Right atrium auricular region (tissue), 2 donors: Measurements from ENCODE around the gene FANCL. TPM values are rescaled to one million over a fixed set of nuclear protein-coding genes. Genes with fewer than 3 reads are reported as not detected.
"Not testable (repeated sequence)": the region's sequence is repeated elsewhere in the genome, so short reads cannot be mapped to it uniquely, and the experiment has no call there.

Experiments used
- DNase-seq: peaks from one replicate; pipeline ENCODE4 v3.0.0-alpha.2; 2019; ENCODE audit warnings: low spot score
- H3K27ac ChIP-seq, 2 donors: fragments of 200-600 bp; sonication (generic); 1 replicate in 1 of 2; 2 replicates in 1 of 2; pipeline ENCODE4 v1.5.1; 2016 to 2019
- H3K27me3 ChIP-seq, 2 donors: fragments of 200-600 bp; sonication (generic); one replicate each; pipeline versions ENCODE4 v1.5.1 to v1.6.0; 2017 to 2019
- H3K36me3 ChIP-seq: fragments of 200-600 bp; sonication (generic); one replicate; pipeline ENCODE4 v1.5.1; 2016
- H3K4me1 ChIP-seq, 2 donors: fragments of 200-600 bp; sonication (generic); one replicate each; pipeline versions ENCODE4 v1.5.1 to v1.6.0; 2017 to 2019
- H3K4me3 ChIP-seq, 2 donors: fragments of 200-600 bp; sonication (generic); 1 replicate in 1 of 2; 2 replicates in 1 of 2; pipeline ENCODE4 v1.5.1; 2017 to 2019; ENCODE audit warnings: mild to moderate bottlenecking in 1 of 2, moderate library complexity in 1 of 2
- H3K9me3 ChIP-seq, 2 donors: fragments of 200-600 bp; sonication (generic); one replicate each; pipeline ENCODE4 v1.5.1; 2019
- total RNA-seq, 2 donors: library from RNA; depleted of rRNA; stranded (reverse); fragments of >200 nt; gene quantifications; one replicate each; pipeline ENCODE4 v1.1.0, GENCODE V29; 2016
- TF ChIP-seq, protein P1 (sequence below), 2 donors: fragments of 200-600 bp; sonication (generic); IDR thresholded peaks; one replicate each; pipeline ENCODE4 v1.5.1; 2019; ENCODE audit warnings: antibody characterized with exemption in 2 of 2

The FANCL gene
- total RNA-seq, 2 donors from 2014 or later: 10.4 to 12.5 TPM

DNA sequence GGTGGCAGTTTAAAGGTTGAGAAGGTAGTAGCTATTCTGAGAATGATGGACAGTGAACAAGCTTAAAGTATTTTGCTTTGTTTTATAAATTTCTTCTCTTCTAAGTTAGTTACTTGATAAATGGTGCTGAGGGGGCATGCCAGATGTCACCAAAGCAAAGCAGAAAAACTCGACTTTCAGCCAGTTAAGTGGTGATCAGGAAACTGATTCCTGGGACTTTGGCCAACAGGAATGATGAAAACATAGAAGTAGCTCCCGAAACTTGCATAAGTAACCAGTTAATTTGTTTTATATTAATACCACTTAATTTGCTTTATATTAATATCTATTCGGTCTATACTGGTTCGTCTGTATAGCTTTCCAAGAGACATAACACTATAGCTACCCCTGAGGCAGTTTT lies 82.6 kb downstream of the FANCL start:
- H3K4me1 ChIP-seq: no peaks in the 10 kb centered on the region
- H3K9me3 ChIP-seq: no peaks in the 10 kb centered on the region
- no peak for DNase-seq
- no peak overlapping the region for H3K27ac ChIP-seq
- H3K27me3 ChIP-seq: no peaks in the 10 kb centered on the region
- H3K36me3 ChIP-seq: peaks cover 15% of the 10 kb centered on the region
- H3K4me3 ChIP-seq: no peak overlapping the region
- TF ChIP-seq, protein P1, sequence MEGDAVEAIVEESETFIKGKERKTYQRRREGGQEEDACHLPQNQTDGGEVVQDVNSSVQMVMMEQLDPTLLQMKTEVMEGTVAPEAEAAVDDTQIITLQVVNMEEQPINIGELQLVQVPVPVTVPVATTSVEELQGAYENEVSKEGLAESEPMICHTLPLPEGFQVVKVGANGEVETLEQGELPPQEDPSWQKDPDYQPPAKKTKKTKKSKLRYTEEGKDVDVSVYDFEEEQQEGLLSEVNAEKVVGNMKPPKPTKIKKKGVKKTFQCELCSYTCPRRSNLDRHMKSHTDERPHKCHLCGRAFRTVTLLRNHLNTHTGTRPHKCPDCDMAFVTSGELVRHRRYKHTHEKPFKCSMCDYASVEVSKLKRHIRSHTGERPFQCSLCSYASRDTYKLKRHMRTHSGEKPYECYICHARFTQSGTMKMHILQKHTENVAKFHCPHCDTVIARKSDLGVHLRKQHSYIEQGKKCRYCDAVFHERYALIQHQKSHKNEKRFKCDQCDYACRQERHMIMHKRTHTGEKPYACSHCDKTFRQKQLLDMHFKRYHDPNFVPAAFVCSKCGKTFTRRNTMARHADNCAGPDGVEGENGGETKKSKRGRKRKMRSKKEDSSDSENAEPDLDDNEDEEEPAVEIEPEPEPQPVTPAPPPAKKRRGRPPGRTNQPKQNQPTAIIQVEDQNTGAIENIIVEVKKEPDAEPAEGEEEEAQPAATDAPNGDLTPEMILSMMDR (IDR thresholded peaks at IDR 0.05): no peak

DNA sequence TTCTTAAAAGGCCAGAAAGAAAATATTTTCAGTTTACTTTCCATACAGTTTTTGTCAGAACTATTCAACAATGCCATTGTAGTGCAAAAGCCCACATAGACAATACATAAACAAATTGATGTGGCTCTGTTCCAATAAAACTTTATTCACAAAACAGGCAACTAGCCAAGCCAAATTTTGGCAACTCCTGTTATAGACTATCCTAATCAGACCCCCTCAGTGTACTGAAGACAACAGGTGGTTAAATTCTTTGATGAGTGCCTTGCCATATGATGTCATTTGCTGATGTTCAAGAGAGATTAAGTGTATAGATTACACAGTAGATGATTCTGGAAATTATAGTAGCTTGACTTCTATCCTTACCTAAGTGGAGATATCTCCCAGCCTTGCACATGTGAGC lies 83.4 kb downstream of the FANCL start:
- Histone ChIP-seq H3K36me3 (peaks cover 14% of the 10 kb centered on the region), H3K4me3 (no peak overlapping the region), H3K27me3 (no peaks in the 10 kb centered on the region), H3K4me1 (no peaks in the 10 kb centered on the region), H3K9me3 (no peaks in the 10 kb centered on the region), H3K27ac (no peak overlapping the region)
- TF ChIP-seq, protein P1 (IDR thresholded peaks at IDR 0.05): no peak
- DNase-seq: no peak

DNA sequence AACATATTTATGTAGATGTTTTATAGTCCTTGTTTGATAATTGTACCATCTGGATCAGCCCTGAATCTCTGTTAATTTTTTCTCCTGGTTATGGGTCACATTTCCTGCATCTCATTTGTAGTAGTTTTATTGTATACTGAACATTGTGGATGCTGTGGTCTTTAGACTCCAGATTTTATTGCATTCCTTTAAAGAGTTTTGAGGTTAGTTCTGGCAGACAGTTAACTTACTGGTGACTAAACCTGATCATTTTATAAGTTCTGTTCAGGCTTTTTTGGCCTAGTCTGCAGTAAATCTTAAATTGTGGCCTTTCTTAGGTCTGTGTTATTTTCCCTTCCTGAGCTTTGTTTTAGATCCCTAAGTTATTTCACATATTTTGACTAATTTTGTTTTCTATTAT lies 84.3 kb downstream of the FANCL start:
- no peaks in the 10 kb centered on the region for H3K9me3 ChIP-seq
- no peak overlapping the region for H3K4me3 ChIP-seq
- H3K36me3 ChIP-seq: peaks cover 10% of the 10 kb centered on the region
- H3K27ac ChIP-seq: no peak overlapping the region
- no peaks in the 10 kb centered on the region for H3K27me3 ChIP-seq
- H3K4me1 ChIP-seq: no peaks in the 10 kb centered on the region
- TF ChIP-seq, protein P1 (IDR thresholded peaks at IDR 0.05): no peak
- DNase-seq: no peak

DNA sequence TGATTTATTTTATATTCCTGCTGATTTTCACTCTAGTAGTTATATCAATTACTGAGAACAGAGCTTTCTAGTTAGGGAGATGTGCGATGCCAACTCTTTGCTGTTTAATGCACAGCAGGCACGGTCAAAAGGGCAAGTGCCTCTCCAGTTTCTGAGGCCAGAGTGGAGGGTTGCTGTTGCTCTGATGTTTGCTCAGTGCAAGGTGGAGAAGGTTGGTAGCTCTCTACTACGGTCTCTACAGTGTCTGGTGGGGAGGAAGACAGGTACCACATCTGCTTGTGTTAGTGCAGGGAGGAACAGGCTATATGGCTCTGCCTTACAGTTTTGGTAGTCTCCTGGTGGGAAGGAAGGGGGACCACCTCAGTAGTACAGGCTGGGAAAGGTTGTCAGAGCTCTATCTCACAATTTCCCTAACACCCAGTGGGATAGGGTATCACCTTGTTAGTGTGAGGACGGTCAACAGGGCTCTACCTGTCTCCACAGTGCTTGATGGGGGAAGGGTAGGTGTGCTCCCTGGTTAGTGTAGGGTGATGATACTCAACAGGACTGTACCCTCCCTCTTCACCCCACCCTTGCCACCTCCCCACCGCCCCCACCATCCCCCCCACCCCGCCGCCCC lies 85.9 kb downstream of the FANCL start:
- TF ChIP-seq, protein P1 (IDR thresholded peaks at IDR 0.05): no peak
- H3K27ac ChIP-seq: no peak overlapping the region
- DNase-seq: no peak
- H3K9me3 ChIP-seq: no peaks in the 10 kb centered on the region
- no peaks in the 10 kb centered on the region for H3K27me3 ChIP-seq
- H3K4me3 ChIP-seq: no peak overlapping the region
- peaks cover 9% of the 10 kb centered on the region for H3K36me3 ChIP-seq
- no peaks in the 10 kb centered on the region for H3K4me1 ChIP-seq

DNA sequence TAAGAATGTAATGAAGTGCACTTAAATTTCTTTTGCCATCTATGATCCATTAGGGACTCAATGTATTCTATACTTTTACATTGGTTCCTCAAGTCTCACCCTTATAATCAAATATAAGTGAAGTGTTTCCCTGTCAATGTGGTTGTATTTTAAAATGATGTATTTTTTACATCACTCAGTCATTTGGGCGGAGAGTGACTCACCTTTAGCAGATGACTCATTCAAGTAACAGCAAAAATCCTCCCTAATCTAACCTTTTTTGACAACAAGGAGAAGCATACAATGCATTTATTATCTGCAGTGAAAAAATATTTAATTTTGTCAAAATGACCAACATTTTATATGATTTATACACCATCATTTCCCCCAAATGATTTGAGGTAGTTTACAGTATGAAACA lies 94.4 kb downstream of the FANCL start:
- H3K27me3 ChIP-seq: no peaks in the 10 kb centered on the region
- H3K36me3 ChIP-seq: no peaks in the 10 kb centered on the region
- H3K27ac ChIP-seq: no peak overlapping the region
- TF ChIP-seq, protein P1 (IDR thresholded peaks at IDR 0.05): no peak
- no peaks in the 10 kb centered on the region for H3K9me3 ChIP-seq
- no peak for DNase-seq
- H3K4me1 ChIP-seq: no peaks in the 10 kb centered on the region
- H3K4me3 ChIP-seq: no peak overlapping the region

DNA sequence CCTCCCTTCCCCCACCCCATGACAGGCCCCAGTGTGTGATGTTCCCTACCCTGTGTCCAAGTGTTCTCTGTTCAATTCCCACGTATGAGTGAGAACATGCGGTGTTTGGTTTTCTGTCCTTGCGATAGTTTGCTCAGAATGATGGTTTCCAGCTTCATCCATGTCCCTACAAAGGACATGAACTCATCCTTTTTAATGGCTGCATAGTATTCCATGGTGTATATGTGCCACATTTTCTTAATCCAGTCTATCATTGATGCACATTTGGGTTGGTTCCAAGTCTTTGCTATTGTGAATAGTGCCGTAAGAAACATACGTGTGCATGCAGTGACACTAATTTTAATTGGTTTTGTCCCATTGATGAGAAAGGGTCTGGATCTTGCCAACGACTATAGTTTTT lies 95.4 kb downstream of the FANCL start:
- not testable (repeated sequence) for H3K27ac ChIP-seq, H3K4me3 ChIP-seq, H3K9me3 ChIP-seq, H3K27me3 ChIP-seq, DNase-seq, H3K36me3 ChIP-seq, H3K4me1 ChIP-seq
